Measurements from ENCODE around the gene TSR2. TPM values are rescaled to one million over a fixed set of nuclear protein-coding genes. Genes with fewer than 3 reads are reported as not detected.
A peak's percentile ranks its signal among the peaks of the same experiment; 100 is the strongest.

Gene TSR2
- total RNA-seq, 1 donor from 2014 or later = 13.3 TPM

- no peaks in the 10 kb centered on the region for H4K20me1 ChIP-seq (ENCODE audit: low read depth)
- Mint-ChIP-seq H3K4me3 (no peak overlapping the region), H3K27me3 (ENCODE audit: insufficient read depth, low read depth) (peaks cover 3% of the 10 kb centered on the region), H3K36me3 (no peaks in the 10 kb centered on the region), H3K9me3 (peaks cover 7% of the 10 kb centered on the region), H3K27ac (no peak overlapping the region), H3K4me1 (peaks cover 10% of the 10 kb centered on the region)
- no peak overlapping the region for H2AFZ ChIP-seq (replicated peaks)
- no peak for DNase-seq (ENCODE audit: low spot score)
- H3F3A ChIP-seq (ENCODE audit: low read depth) = peaks cover 16% of the 10 kb centered on the region
- no peak overlapping the region for H3K27ac ChIP-seq
- H3K27me3 ChIP-seq = no peaks in the 10 kb centered on the region
- H3K36me3 ChIP-seq = no peaks in the 10 kb centered on the region
- H3K9ac ChIP-seq = no peak overlapping the region
- H3K4me1 ChIP-seq = peaks cover 5% of the 10 kb centered on the region
- H3K9me3 ChIP-seq (ENCODE audit: low read depth) = peaks cover 5% of the 10 kb centered on the region
- H3K4me3 ChIP-seq = no peak overlapping the region
- TF ChIP-seq CTCF (IDR thresholded peaks at IDR 0.05) (no peak), EZH2 (IDR thresholded peaks at IDR 0.05) (no peak), EZH2phosphoT487 (IDR thresholded peaks at IDR 0.05) (no peak)
- no peak overlapping the region for H3K4me2 ChIP-seq
- no peaks in the 10 kb centered on the region for H3K79me2 ChIP-seq (ENCODE audit: low read depth)
These were observed 20.5 kb upstream of the TSR2 start for GRCh38 chrX:54419559-54420302.

- no peaks in the 10 kb centered on the region for H3K27me3 ChIP-seq
- TF ChIP-seq EZH2phosphoT487 (IDR thresholded peaks at IDR 0.05) (no peak), EZH2 (IDR thresholded peaks at IDR 0.05) (no peak), CTCF (IDR thresholded peaks at IDR 0.05) (no peak)
- H3K79me2 ChIP-seq (ENCODE audit: low read depth) = no peaks in the 10 kb centered on the region
- Mint-ChIP-seq H3K36me3 (no peaks in the 10 kb centered on the region), H3K27me3 (ENCODE audit: insufficient read depth, low read depth) (peaks cover 3% of the 10 kb centered on the region), H3K9me3 (peaks cover 9% of the 10 kb centered on the region), H3K27ac (no peak overlapping the region), H3K4me1 (no peaks in the 10 kb centered on the region), H3K4me3 (no peak overlapping the region)
- no peak overlapping the region for H3K9ac ChIP-seq
- no peak overlapping the region for H3K4me2 ChIP-seq
- no peak overlapping the region for H3K4me3 ChIP-seq
- no peaks in the 10 kb centered on the region for H3F3A ChIP-seq (ENCODE audit: low read depth)
- H3K4me1 ChIP-seq = no peaks in the 10 kb centered on the region
- no peak overlapping the region for H3K27ac ChIP-seq
- no peak for DNase-seq (ENCODE audit: low spot score)
- no peaks in the 10 kb centered on the region for H4K20me1 ChIP-seq (ENCODE audit: low read depth)
- no peaks in the 10 kb centered on the region for H3K36me3 ChIP-seq
- H3K9me3 ChIP-seq (ENCODE audit: low read depth) = no peaks in the 10 kb centered on the region
- H2AFZ ChIP-seq (replicated peaks) = no peak overlapping the region
These were observed 18.0 kb upstream of the TSR2 start for GRCh38 chrX:54422168-54422567.

GRCh38 chrX:54423161-54423888 is 16.9 kb upstream of the TSR2 start:
- H3K4me1 Mint-ChIP-seq = no peaks in the 10 kb centered on the region
- Histone ChIP-seq H2AFZ (replicated peaks) (no peak overlapping the region), H3K27ac (no peak overlapping the region), H3K79me2 (ENCODE audit: low read depth) (no peaks in the 10 kb centered on the region), H3K9me3 (ENCODE audit: low read depth) (no peaks in the 10 kb centered on the region), H3K4me3 (no peak overlapping the region), H3K4me2 (no peak overlapping the region), H4K20me1 (ENCODE audit: low read depth) (no peaks in the 10 kb centered on the region), H3K4me1 (no peaks in the 10 kb centered on the region), H3F3A (ENCODE audit: low read depth) (no peaks in the 10 kb centered on the region), H3K27me3 (no peaks in the 10 kb centered on the region), H3K36me3 (no peaks in the 10 kb centered on the region), H3K9ac (no peak overlapping the region)
- no peak overlapping the region for H3K4me3 Mint-ChIP-seq
- no peaks in the 10 kb centered on the region for H3K36me3 Mint-ChIP-seq
- no peak overlapping the region for H3K27ac Mint-ChIP-seq
- TF ChIP-seq CTCF (IDR thresholded peaks at IDR 0.05) (peak; percentile 45), EZH2phosphoT487 (IDR thresholded peaks at IDR 0.05) (no peak)
- peak; percentile 63 for DNase-seq (ENCODE audit: low spot score)
- H3K27me3 Mint-ChIP-seq (ENCODE audit: insufficient read depth, low read depth) = peaks cover 3% of the 10 kb centered on the region
- peaks cover 10% of the 10 kb centered on the region for H3K9me3 Mint-ChIP-seq

Measured in neural progenitor cell (in vitro differentiated cells).